Measurements from ENCODE around the gene CFAP299. TPM values are rescaled to one million over a fixed set of nuclear protein-coding genes. Genes with fewer than 3 reads are reported as not detected.

The CFAP299 gene
- total RNA-seq, 2 donors from 2014 or later = not detected

DNA sequence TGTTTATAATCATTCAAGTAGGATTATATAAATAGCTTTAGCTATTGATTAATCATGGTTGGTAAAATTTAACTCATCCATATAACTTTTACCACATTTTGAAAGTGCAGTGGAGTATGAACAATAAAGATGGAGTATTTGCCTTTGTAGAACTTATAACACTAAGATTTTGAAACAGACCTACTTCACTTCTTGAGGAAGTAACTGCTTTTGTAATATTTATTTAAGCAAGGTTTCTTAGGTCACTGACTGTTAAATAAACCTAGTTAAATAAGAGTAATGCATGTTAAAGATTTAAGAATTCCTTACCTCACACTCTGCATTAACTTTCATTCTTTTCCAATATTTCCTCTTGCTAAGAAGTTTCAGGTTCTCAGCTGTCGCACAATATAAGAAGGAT is 242.5 kb downstream of the CFAP299 start:
- TF ChIP-seq, protein P1, sequence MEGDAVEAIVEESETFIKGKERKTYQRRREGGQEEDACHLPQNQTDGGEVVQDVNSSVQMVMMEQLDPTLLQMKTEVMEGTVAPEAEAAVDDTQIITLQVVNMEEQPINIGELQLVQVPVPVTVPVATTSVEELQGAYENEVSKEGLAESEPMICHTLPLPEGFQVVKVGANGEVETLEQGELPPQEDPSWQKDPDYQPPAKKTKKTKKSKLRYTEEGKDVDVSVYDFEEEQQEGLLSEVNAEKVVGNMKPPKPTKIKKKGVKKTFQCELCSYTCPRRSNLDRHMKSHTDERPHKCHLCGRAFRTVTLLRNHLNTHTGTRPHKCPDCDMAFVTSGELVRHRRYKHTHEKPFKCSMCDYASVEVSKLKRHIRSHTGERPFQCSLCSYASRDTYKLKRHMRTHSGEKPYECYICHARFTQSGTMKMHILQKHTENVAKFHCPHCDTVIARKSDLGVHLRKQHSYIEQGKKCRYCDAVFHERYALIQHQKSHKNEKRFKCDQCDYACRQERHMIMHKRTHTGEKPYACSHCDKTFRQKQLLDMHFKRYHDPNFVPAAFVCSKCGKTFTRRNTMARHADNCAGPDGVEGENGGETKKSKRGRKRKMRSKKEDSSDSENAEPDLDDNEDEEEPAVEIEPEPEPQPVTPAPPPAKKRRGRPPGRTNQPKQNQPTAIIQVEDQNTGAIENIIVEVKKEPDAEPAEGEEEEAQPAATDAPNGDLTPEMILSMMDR (conservative IDR thresholded peaks at IDR 0.05) = no peak
- Mint-ChIP-seq H3K9me3 (peaks cover 2% of the 10 kb centered on the region), H3K36me3 (ENCODE audit: low read depth) (no peaks in the 10 kb centered on the region), H3K4me1 (no peaks in the 10 kb centered on the region), H3K4me3 (no peak overlapping the region), H3K27ac (no peak overlapping the region), H3K27me3 (ENCODE audit: insufficient read depth) (no peaks in the 10 kb centered on the region)
- Histone ChIP-seq H3K36me3 (ENCODE audit: control insufficient read depth, insufficient read depth, low read length) (no peaks in the 10 kb centered on the region), H3K4me1 (ENCODE audit: control insufficient read depth, insufficient read depth, low read length) (no peaks in the 10 kb centered on the region), H3K9me3 (ENCODE audit: control insufficient read depth, low read length) (no peaks in the 10 kb centered on the region), H3K4me3 (ENCODE audit: low read length) (no peak overlapping the region), H3K27me3 (ENCODE audit: control insufficient read depth, insufficient read depth, low read length, poor library complexity, severe bottlenecking) (no peaks in the 10 kb centered on the region), H3K9ac (ENCODE audit: extremely low read depth, low read length, poor library complexity, severe bottlenecking) (no peak overlapping the region), H3K27ac (ENCODE audit: low read depth, low read length) (no peak overlapping the region)
- DNase-seq = no peak
- 100% methylated on average over 1 of the region's 1 CpG for WGBS, 2 experiments (ENCODE audit: insufficient coverage in 1 of 2, insufficient read length in 1 of 2)

DNA sequence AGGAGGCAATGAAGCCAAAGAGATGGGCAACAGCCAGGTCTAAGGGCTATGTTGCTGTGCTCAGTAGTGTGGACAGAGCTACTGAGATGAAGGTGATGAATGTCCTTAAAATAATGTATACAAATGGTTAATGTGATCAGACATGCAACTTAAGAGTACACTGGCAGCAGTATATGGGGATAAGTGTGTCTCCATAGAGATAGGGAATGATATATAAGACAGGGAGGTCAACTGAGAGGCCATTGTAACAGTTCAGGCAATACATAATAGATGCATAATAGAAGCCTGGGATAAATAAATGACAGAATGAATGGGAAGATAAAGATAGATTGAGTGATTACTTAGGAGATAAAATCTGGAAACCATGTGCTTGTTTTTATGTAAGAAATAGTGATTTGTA is 250.0 kb downstream of the CFAP299 start:
- TF ChIP-seq, protein P1 (conservative IDR thresholded peaks at IDR 0.05) = no peak
- Histone ChIP-seq H3K4me3 (ENCODE audit: low read length) (no peak overlapping the region), H3K4me1 (ENCODE audit: control insufficient read depth, insufficient read depth, low read length) (no peaks in the 10 kb centered on the region), H3K27ac (ENCODE audit: low read depth, low read length) (no peak overlapping the region), H3K27me3 (ENCODE audit: control insufficient read depth, insufficient read depth, low read length, poor library complexity, severe bottlenecking) (no peaks in the 10 kb centered on the region), H3K9me3 (ENCODE audit: control insufficient read depth, low read length) (no peaks in the 10 kb centered on the region), H3K36me3 (ENCODE audit: control insufficient read depth, insufficient read depth, low read length) (no peaks in the 10 kb centered on the region), H3K9ac (ENCODE audit: extremely low read depth, low read length, poor library complexity, severe bottlenecking) (no peak overlapping the region)
- Mint-ChIP-seq H3K4me3 (no peak overlapping the region), H3K9me3 (no peaks in the 10 kb centered on the region), H3K27ac (no peak overlapping the region), H3K27me3 (ENCODE audit: insufficient read depth) (no peaks in the 10 kb centered on the region), H3K4me1 (no peaks in the 10 kb centered on the region), H3K36me3 (ENCODE audit: low read depth) (no peaks in the 10 kb centered on the region)
- no peak for DNase-seq

DNA sequence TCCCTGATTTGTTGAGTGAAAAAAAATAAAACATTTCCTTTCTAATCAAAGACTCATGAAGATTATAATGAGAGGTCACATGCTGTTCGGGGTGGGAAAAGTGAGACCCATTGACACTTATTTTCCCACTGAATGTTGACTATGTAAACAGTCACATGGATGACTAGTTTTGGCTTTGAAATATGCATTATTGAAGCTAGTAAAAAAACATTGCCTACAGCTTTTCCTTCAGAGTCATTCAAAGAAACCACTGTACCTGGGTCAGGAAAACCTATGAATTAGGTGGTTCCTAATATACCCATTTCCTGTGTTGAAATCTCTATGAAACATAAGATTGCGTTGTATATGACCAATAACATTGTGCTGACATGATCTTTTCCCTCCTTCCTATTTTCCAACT is 251.2 kb downstream of the CFAP299 start:
- Histone ChIP-seq H3K27me3 (ENCODE audit: control insufficient read depth, insufficient read depth, low read length, poor library complexity, severe bottlenecking) (no peaks in the 10 kb centered on the region), H3K27ac (ENCODE audit: low read depth, low read length) (no peak overlapping the region)
- 75% methylated on average over 2 of the region's 2 CpGs; no CpG with 5 or more reads in 1 of the 2 experiments for whole genome bisulfite sequencing, 2 experiments (ENCODE audit: insufficient coverage in 1 of 2, insufficient read length in 1 of 2)

More for the DNA sequence above, 251.2 kb downstream of the CFAP299 start:
- H3K9ac ChIP-seq (ENCODE audit: extremely low read depth, low read length, poor library complexity, severe bottlenecking) = no peak overlapping the region
- TF ChIP-seq, protein P1 (conservative IDR thresholded peaks at IDR 0.05) = no peak
- no peaks in the 10 kb centered on the region for H3K4me1 ChIP-seq (ENCODE audit: control insufficient read depth, insufficient read depth, low read length)
- H3K27me3 Mint-ChIP-seq (ENCODE audit: insufficient read depth) = no peaks in the 10 kb centered on the region
- no peak overlapping the region for H3K4me3 Mint-ChIP-seq
- H3K36me3 ChIP-seq (ENCODE audit: control insufficient read depth, insufficient read depth, low read length) = no peaks in the 10 kb centered on the region
- no peaks in the 10 kb centered on the region for H3K9me3 Mint-ChIP-seq
- H3K9me3 ChIP-seq (ENCODE audit: control insufficient read depth, low read length) = no peaks in the 10 kb centered on the region
- no peaks in the 10 kb centered on the region for H3K4me1 Mint-ChIP-seq
- no peak for DNase-seq
- no peak overlapping the region for H3K27ac Mint-ChIP-seq
- H3K36me3 Mint-ChIP-seq (ENCODE audit: low read depth) = no peaks in the 10 kb centered on the region
- no peak overlapping the region for H3K4me3 ChIP-seq (ENCODE audit: low read length)

All from endodermal cell (in vitro differentiated cells).